ENCODE measurements around the gene NKAIN2.

NKAIN2 gene

GRCh38 chr6:124055963-124056362 lies 252.3 kb downstream of the NKAIN2 start:
- TF ChIP-seq CTCF (IDR thresholded peaks at IDR 0.05; ENCODE audit: low read depth, low read length), result no peak
- no peak overlapping the region for H3K4me3 ChIP-seq (ENCODE audit: low read depth, low read length)

- TF ChIP-seq CTCF (IDR thresholded peaks at IDR 0.05; ENCODE audit: low read depth, low read length), result no peak
- H3K4me3 ChIP-seq (ENCODE audit: low read depth, low read length), result no peak overlapping the region
Observed at GRCh38 chr6:124056407-124057334, 253.0 kb downstream of the NKAIN2 start.

- TF ChIP-seq CTCF (IDR thresholded peaks at IDR 0.05; ENCODE audit: low read depth, low read length), result no peak
- H3K4me3 ChIP-seq (ENCODE audit: low read depth, low read length), result no peak overlapping the region
Observed at GRCh38 chr6:124057461-124057860, 253.8 kb downstream of the NKAIN2 start.

GRCh38 chr6:124064317-124065113 lies 260.9 kb downstream of the NKAIN2 start:
- H3K4me3 ChIP-seq (ENCODE audit: low read depth, low read length), result no peak overlapping the region
- no peak for TF ChIP-seq CTCF (IDR thresholded peaks at IDR 0.05; ENCODE audit: low read depth, low read length)

GRCh38 chr6:124066269-124066668 lies 262.6 kb downstream of the NKAIN2 start:
- no peak overlapping the region for H3K4me3 ChIP-seq (ENCODE audit: low read depth, low read length)
- TF ChIP-seq CTCF (IDR thresholded peaks at IDR 0.05; ENCODE audit: low read depth, low read length), result no peak

GRCh38 chr6:124066946-124067552 lies 263.4 kb downstream of the NKAIN2 start:
- no peak overlapping the region for H3K4me3 ChIP-seq (ENCODE audit: low read depth, low read length)
- TF ChIP-seq CTCF (IDR thresholded peaks at IDR 0.05; ENCODE audit: low read depth, low read length), result no peak
